Measurements from ENCODE around the gene CHRNA9. TPM values are rescaled to one million over a fixed set of nuclear protein-coding genes. Genes with fewer than 3 reads are reported as not detected.
"Not testable (repeated sequence)": the region's sequence is repeated elsewhere in the genome, so short reads cannot be mapped to it uniquely, and the experiment has no call there.

CHRNA9 gene
- total RNA-seq, 1 donor: 0.09 TPM

GRCh38 chr4:40389986-40390385 lies 54.9 kb downstream of the CHRNA9 start:
- no peak overlapping the region for H3K4me3 ChIP-seq (ENCODE audit: low read depth, low read length)
- DNase-seq (ENCODE audit: low read depth): no peak
- TF ChIP-seq CTCF (IDR thresholded peaks at IDR 0.05; ENCODE audit: insufficient read depth, low read length): no peak

GRCh38 chr4:40392241-40392640 lies 57.1 kb downstream of the CHRNA9 start:
- H3K4me3 ChIP-seq (ENCODE audit: low read depth, low read length): not testable (repeated sequence)

GRCh38 chr4:40394236-40394635 lies 59.1 kb downstream of the CHRNA9 start:
- TF ChIP-seq CTCF (IDR thresholded peaks at IDR 0.05; ENCODE audit: insufficient read depth, low read length): no peak
- no peak for DNase-seq (ENCODE audit: low read depth)
- H3K4me3 ChIP-seq (ENCODE audit: low read depth, low read length): no peak overlapping the region

More at GRCh38 chr4:40392241-40392640, 57.1 kb downstream of the CHRNA9 start:
- not testable (repeated sequence) for DNase-seq (ENCODE audit: low read depth)

- H3K4me3 ChIP-seq (ENCODE audit: low read depth, low read length): no peak overlapping the region
- TF ChIP-seq CTCF (IDR thresholded peaks at IDR 0.05; ENCODE audit: insufficient read depth, low read length): no peak
- DNase-seq (ENCODE audit: low read depth): no peak
These were observed 60.2 kb downstream of the CHRNA9 start for GRCh38 chr4:40395166-40395900.

GRCh38 chr4:40395908-40396793 lies 61.0 kb downstream of the CHRNA9 start:
- DNase-seq (ENCODE audit: low read depth): peak; percentile 51
- H3K4me3 ChIP-seq (ENCODE audit: low read depth, low read length): no peak overlapping the region
- no peak for TF ChIP-seq CTCF (IDR thresholded peaks at IDR 0.05; ENCODE audit: insufficient read depth, low read length)

- no peak overlapping the region for H3K4me3 ChIP-seq (ENCODE audit: low read depth, low read length)
- no peak for TF ChIP-seq CTCF (IDR thresholded peaks at IDR 0.05; ENCODE audit: insufficient read depth, low read length)
- DNase-seq (ENCODE audit: low read depth): no peak
These were observed 64.4 kb downstream of the CHRNA9 start for GRCh38 chr4:40399578-40399977.

GRCh38 chr4:40401096-40401495 lies 66.0 kb downstream of the CHRNA9 start:
- no peak for TF ChIP-seq CTCF (IDR thresholded peaks at IDR 0.05; ENCODE audit: insufficient read depth, low read length)
- no peak for DNase-seq (ENCODE audit: low read depth)

More at GRCh38 chr4:40401096-40401495, 66.0 kb downstream of the CHRNA9 start:
- H3K4me3 ChIP-seq (ENCODE audit: low read depth, low read length): no peak overlapping the region

Measured in fibroblast of the aortic adventitia (primary cell).